HAP-1 (cell line): ENCODE results near the gene SLC25A19.

Experiments
- DNase-seq, 2 experiments: peaks; one replicate each; pipeline ENCODE4 v3.0.0-alpha.2; 2016 to 2020; ENCODE audit warnings: low spot score in 2 of 2
- H3K27me3 ChIP-seq: fragments of 250-450 bp; sonication (Bioruptor Pico); 2 replicates; pipeline ENCODE4 v1.5.1; 2020; ENCODE audit warnings: low read depth, mild to moderate bottlenecking, moderate library complexity
- H3K36me3 ChIP-seq: fragments of 250-450 bp; sonication (Bioruptor Pico); replicated peaks from 2 replicates; pipeline ENCODE4 v1.5.1; 2020; ENCODE audit warnings: mild to moderate bottlenecking
- H3K4me1 ChIP-seq: fragments of 250-450 bp; sonication (Bioruptor Pico); 2 replicates; pipeline ENCODE4 v1.5.1; 2020; ENCODE audit warnings: mild to moderate bottlenecking
- H3K4me3 ChIP-seq: fragments of 250-450 bp; sonication (Bioruptor Pico); 2 replicates; pipeline ENCODE4 v1.5.1; 2020; ENCODE audit warnings: mild to moderate bottlenecking, moderate library complexity
- H3K9me3 ChIP-seq: fragments of 250-450 bp; sonication (Bioruptor Pico); 2 replicates; pipeline ENCODE4 v1.5.1; 2020; ENCODE audit warnings: mild to moderate bottlenecking, moderate library complexity
- in situ Hi-C: fragments of 300-500 bp; cut with MboI; formaldehyde crosslinking; loops from 3 replicates; pipeline ENCODE4 v1.14.3; 2020; ENCODE audit warnings: low sequenced_read_pairs, inconsistent platforms, mixed read lengths

The SLC25A19 gene

GRCh38 chr17:75250009-75250471 lies 39.2 kb downstream of the SLC25A19 start:
- Histone ChIP-seq H3K27me3 (no peaks in the 10 kb centered on the region), H3K9me3 (no peaks in the 10 kb centered on the region), H3K4me1 (no peaks in the 10 kb centered on the region), H3K4me3 (no peak overlapping the region), H3K36me3 (peaks cover 15% of the 10 kb centered on the region)
- in situ Hi-C loops, result no loop called here
- DNase-seq, result no peak

- no peaks in the 10 kb centered on the region for H3K9me3 ChIP-seq
- H3K36me3 ChIP-seq, result peaks cover 20% of the 10 kb centered on the region
- no peak for DNase-seq
- in situ Hi-C loops, result no loop called here
- H3K4me1 ChIP-seq, result no peaks in the 10 kb centered on the region
- no peaks in the 10 kb centered on the region for H3K27me3 ChIP-seq
- no peak overlapping the region for H3K4me3 ChIP-seq
Measured at GRCh38 chr17:75249564-75249963, 39.7 kb downstream of the SLC25A19 start.

- in situ Hi-C loops, result no loop called here
- no peak for DNase-seq
- Histone ChIP-seq H3K36me3 (peaks cover 51% of the 10 kb centered on the region), H3K4me3 (no peak overlapping the region), H3K27me3 (no peaks in the 10 kb centered on the region), H3K4me1 (no peaks in the 10 kb centered on the region), H3K9me3 (no peaks in the 10 kb centered on the region)
Measured at GRCh38 chr17:75246404-75246803, 42.8 kb downstream of the SLC25A19 start.

- no peak for DNase-seq
- Histone ChIP-seq H3K27me3 (no peaks in the 10 kb centered on the region), H3K4me3 (no peak overlapping the region), H3K9me3 (no peaks in the 10 kb centered on the region), H3K36me3 (peaks cover 65% of the 10 kb centered on the region), H3K4me1 (no peaks in the 10 kb centered on the region)
- in situ Hi-C loops, result no loop called here
Measured at GRCh38 chr17:75245011-75245410, 44.2 kb downstream of the SLC25A19 start.

GRCh38 chr17:75244133-75244866 lies 44.9 kb downstream of the SLC25A19 start:
- DNase-seq, result no peak
- H3K4me3 ChIP-seq, result no peak overlapping the region
- H3K4me1 ChIP-seq, result no peaks in the 10 kb centered on the region
- H3K36me3 ChIP-seq, result peaks cover 70% of the 10 kb centered on the region
- H3K27me3 ChIP-seq, result no peaks in the 10 kb centered on the region
- no peaks in the 10 kb centered on the region for H3K9me3 ChIP-seq
- in situ Hi-C loops, result no loop called here

GRCh38 chr17:75242461-75243042 lies 46.7 kb downstream of the SLC25A19 start:
- Histone ChIP-seq H3K4me3 (no peak overlapping the region), H3K36me3 (peaks cover 86% of the 10 kb centered on the region), H3K4me1 (no peaks in the 10 kb centered on the region), H3K27me3 (no peaks in the 10 kb centered on the region), H3K9me3 (no peaks in the 10 kb centered on the region)
- DNase-seq, result no peak
- in situ Hi-C loops, result no loop called here

- Histone ChIP-seq H3K27me3 (no peaks in the 10 kb centered on the region), H3K36me3 (peaks cover 91% of the 10 kb centered on the region), H3K4me1 (no peaks in the 10 kb centered on the region), H3K4me3 (no peak overlapping the region), H3K9me3 (no peaks in the 10 kb centered on the region)
- no peak for DNase-seq
- in situ Hi-C loops, result no loop called here
Measured at GRCh38 chr17:75241996-75242460, 47.2 kb downstream of the SLC25A19 start.

GRCh38 chr17:75241502-75241901 lies 47.7 kb downstream of the SLC25A19 start:
- Histone ChIP-seq H3K36me3 (peaks cover 94% of the 10 kb centered on the region), H3K9me3 (no peaks in the 10 kb centered on the region), H3K4me1 (no peaks in the 10 kb centered on the region), H3K4me3 (no peak overlapping the region), H3K27me3 (no peaks in the 10 kb centered on the region)
- in situ Hi-C loops, result no loop called here
- no peak for DNase-seq

- H3K9me3 ChIP-seq, result no peaks in the 10 kb centered on the region
- no peak for DNase-seq
- no peaks in the 10 kb centered on the region for H3K27me3 ChIP-seq
- H3K36me3 ChIP-seq, result peaks cover 94% of the 10 kb centered on the region
- H3K4me3 ChIP-seq, result no peak overlapping the region
- H3K4me1 ChIP-seq, result no peaks in the 10 kb centered on the region
- in situ Hi-C loops, result no loop called here
Measured at GRCh38 chr17:75241143-75241430, 48.1 kb downstream of the SLC25A19 start.

GRCh38 chr17:75240394-75241142 lies 48.7 kb downstream of the SLC25A19 start:
- DNase-seq, result peak; percentile 26 to 77
- no peak overlapping the region for H3K4me3 ChIP-seq
- peaks cover 94% of the 10 kb centered on the region for H3K36me3 ChIP-seq
- in situ Hi-C loops, result no loop called here
- H3K4me1 ChIP-seq, result no peaks in the 10 kb centered on the region
- no peaks in the 10 kb centered on the region for H3K27me3 ChIP-seq
- no peaks in the 10 kb centered on the region for H3K9me3 ChIP-seq

GRCh38 chr17:75239778-75240393 lies 49.3 kb downstream of the SLC25A19 start:
- H3K27me3 ChIP-seq, result no peaks in the 10 kb centered on the region
- no peak for DNase-seq
- in situ Hi-C loops, result no loop called here
- peaks cover 96% of the 10 kb centered on the region for H3K36me3 ChIP-seq
- no peak overlapping the region for H3K4me3 ChIP-seq
- H3K9me3 ChIP-seq, result no peaks in the 10 kb centered on the region
- no peaks in the 10 kb centered on the region for H3K4me1 ChIP-seq

- no peaks in the 10 kb centered on the region for H3K4me1 ChIP-seq
- H3K36me3 ChIP-seq, result peaks cover 96% of the 10 kb centered on the region
- no peak for DNase-seq
- H3K9me3 ChIP-seq, result no peaks in the 10 kb centered on the region
- no peaks in the 10 kb centered on the region for H3K27me3 ChIP-seq
- in situ Hi-C loops, result no loop called here
- no peak overlapping the region for H3K4me3 ChIP-seq
Measured at GRCh38 chr17:75239214-75239613, 50.0 kb downstream of the SLC25A19 start.

GRCh38 chr17:75238684-75239191 lies 50.5 kb downstream of the SLC25A19 start:
- no peaks in the 10 kb centered on the region for H3K4me1 ChIP-seq
- H3K36me3 ChIP-seq, result peaks cover 93% of the 10 kb centered on the region
- DNase-seq, result peak; percentile 65 to 77
- in situ Hi-C loops, result no loop called here
- no peaks in the 10 kb centered on the region for H3K27me3 ChIP-seq
- H3K4me3 ChIP-seq, result no peak overlapping the region
- H3K9me3 ChIP-seq, result no peaks in the 10 kb centered on the region
